Lung (tissue), 12 donors: ENCODE results near the gene NCOA7. TPM values are rescaled to one million over a fixed set of nuclear protein-coding genes. Genes with fewer than 3 reads are reported as not detected.
A peak's percentile ranks its signal among the peaks of the same experiment; 100 is the strongest.

Source experiments
- ATAC-seq: fragments of 200-7000 bp; cut with Tn5 transposase; one replicate; pipeline ENCODE4 v1.9.1; 2020; ENCODE audit warnings: moderate number of reproducible peaks; ENCODE audit not compliant: insufficient read depth, low FRiP score
- DNase-seq, 3 donors: peaks; one replicate each; pipeline ENCODE4 v3.0.0-alpha.2; 2013 to 2017
- H3K27ac ChIP-seq, 2 donors: one replicate each; pipeline ENCODE4 v1.5.1; 2013; ENCODE audit warnings: mild to moderate bottlenecking in 2 of 2, moderate library complexity in 2 of 2, control low read depth in 1 of 2, inconsistent platforms in 1 of 2, low read depth in 1 of 2, low read length in 1 of 2
- H3K27me3 ChIP-seq, 3 donors: one replicate each; pipeline ENCODE4 v1.5.1; 2013; ENCODE audit warnings: low read length in 2 of 3; ENCODE audit not compliant: control insufficient read depth in 3 of 3, insufficient read depth in 3 of 3
- H3K36me3 ChIP-seq, 4 donors: one replicate each; pipeline ENCODE4 v1.5.1; 2013; ENCODE audit warnings: low read length in 4 of 4, mild to moderate bottlenecking in 1 of 4, moderate library complexity in 1 of 4; ENCODE audit not compliant: control insufficient read depth in 4 of 4, insufficient read depth in 4 of 4
- H3K4me1 ChIP-seq, 5 donors: one replicate each; pipeline ENCODE4 v1.5.1; 2013; ENCODE audit warnings: low read length in 5 of 5, mild to moderate bottlenecking in 2 of 5, moderate library complexity in 1 of 5; ENCODE audit not compliant: control insufficient read depth in 5 of 5, insufficient read depth in 5 of 5
- H3K4me3 ChIP-seq: one replicate; pipeline ENCODE4 v1.5.1; 2013; ENCODE audit warnings: mild to moderate bottlenecking, control low read depth, moderate library complexity
- H3K9ac ChIP-seq, 2 donors: one replicate each; pipeline ENCODE4 v1.5.1; 2013; ENCODE audit warnings: low read length in 2 of 2, control low read depth in 1 of 2; ENCODE audit not compliant: insufficient read depth in 1 of 2
- H3K9me3 ChIP-seq, 4 donors: one replicate each; pipeline ENCODE4 v1.5.1; 2013; ENCODE audit warnings: low read length in 3 of 4, mild to moderate bottlenecking in 1 of 4, moderate library complexity in 1 of 4; ENCODE audit not compliant: control insufficient read depth in 4 of 4, insufficient read depth in 3 of 4
- CTCF ChIP-seq: IDR thresholded peaks from 2 replicates; pipeline ENCODE4 v1.5.1; 2012; ENCODE audit warnings: mild to moderate bottlenecking; ENCODE audit errors: control extremely low read depth, extremely low read depth
- WGBS, 2 donors: extraction: QIAGEN DNeasy Blood & Tissue Kit; methylation state at CpG; one replicate each; pipeline ENCODE4 v1.1.7; 2013; 5-methylcytosine and 5-hydroxymethylcytosine counted together
- polyA plus RNA-seq, 2 donors: library from polyadenylated mRNA; stranded (reverse); fragments of 200-250 nt; gene quantifications; one replicate each; pipeline ENCODE4 v1.2.1, GENCODE V29; 2013
- total RNA-seq, 2 donors: library from RNA; depleted of rRNA in 1 of 2; stranded (reverse); fragments of >200 nt in 1 of 2; gene quantifications; one replicate each; pipeline ENCODE4 v1.2.1, GENCODE V29; 2014 to 2021
- donor health status: control.
- donor health status: control.
- donor health status: Bipolar disorder and iron deficiency.
- donor health status: healthy.
- donor health status: DM: yes; HTN: yes; CAD: no.

The NCOA7 gene
- total and polyA plus RNA-seq, 4 donors, result 28.9 to 81.4 (median 57.2) TPM

- no peak for TF ChIP-seq CTCF
- Histone ChIP-seq H3K9me3 (no peaks in the 10 kb centered on the region), H3K27me3 (no peaks in the 10 kb centered on the region), H3K27ac (no peak overlapping the region), H3K36me3 (no peaks in the 10 kb centered on the region), H3K4me3 (no peak overlapping the region), H3K9ac (peak overlapping the region in 1 of 2 donors; percentile 38), H3K4me1 (peaks cover 0 to 17% (median 5%) of the 10 kb centered on the region in 5 donors)
- ATAC-seq, result no peak
- 45 to 46% methylated on average over 5 of the region's 5 CpGs for WGBS, 2 donors
- DNase-seq, result no peak
Measured at GRCh38 chr6:125955973-125956372, 165.2 kb downstream of the NCOA7 start.

DNA sequence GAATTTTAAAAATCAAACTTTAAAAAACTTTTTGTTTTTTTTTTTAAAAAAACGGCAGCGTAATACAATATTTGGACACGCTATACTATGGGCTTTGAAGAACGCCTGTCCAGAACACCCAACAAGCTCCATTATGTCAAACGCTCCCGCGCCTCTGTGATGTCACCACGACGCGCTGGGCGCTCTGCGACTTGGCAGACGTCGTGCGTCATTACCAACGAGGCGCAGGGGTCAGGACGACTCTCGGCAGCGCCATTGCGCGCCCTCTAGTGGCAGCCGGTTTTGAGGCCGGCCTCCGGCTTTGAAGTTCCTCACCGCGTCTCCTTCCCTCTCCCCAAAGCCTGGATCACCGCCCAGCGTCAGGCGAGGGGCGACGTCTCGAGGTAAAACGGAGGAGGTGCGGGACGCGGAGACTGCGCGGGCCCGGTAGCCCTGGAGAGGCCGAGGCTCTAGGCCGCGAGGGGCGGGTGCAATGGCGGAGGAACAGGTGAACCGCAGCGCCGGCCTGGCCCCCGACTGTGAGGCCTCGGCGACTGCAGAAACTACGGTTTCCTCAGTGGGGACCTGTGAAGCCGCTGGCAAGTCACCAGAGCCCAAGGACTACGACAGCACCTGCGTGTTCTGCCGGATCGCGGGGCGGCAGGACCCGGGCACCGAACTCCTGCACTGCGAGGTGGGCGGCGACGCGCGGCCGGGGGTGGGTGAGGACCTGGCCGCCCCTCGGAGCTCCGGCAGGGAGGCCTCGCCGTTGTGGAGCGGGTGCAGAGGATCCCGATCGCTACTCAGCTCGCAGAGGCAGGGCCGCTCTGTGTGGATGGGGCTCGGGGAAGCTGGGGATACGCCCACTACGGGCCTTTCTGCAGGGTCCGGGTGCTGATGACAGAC lies 166.0 kb downstream of the NCOA7 start, which contains the start of gene HINT3:
TSS of gene HINT3 (plus strand) at position 265 of the 885 bp plus-strand sequence. CDS start at position 473, 208 bp downstream.
- peak; percentile 92 for TF ChIP-seq CTCF

DNA sequence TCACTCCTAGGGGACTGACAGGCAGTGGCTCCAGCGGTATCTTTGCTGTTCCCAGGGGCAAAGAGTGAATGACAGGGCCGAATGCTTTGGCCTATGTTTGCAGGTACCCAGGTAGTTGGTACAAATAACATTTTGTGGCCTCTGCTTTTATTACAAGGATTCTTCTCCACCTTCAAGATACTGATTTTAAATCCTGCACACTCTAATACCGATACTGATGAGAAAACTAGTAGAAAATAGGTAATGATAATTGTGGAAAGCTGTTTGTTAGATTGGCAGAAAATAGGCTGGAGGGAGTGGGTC lies 166.6 kb downstream of the NCOA7 start:
- H3K27ac ChIP-seq, result peak overlapping the region; percentile 93 to 99
- H3K4me1 ChIP-seq, result peaks cover 0 to 17% (median 5%) of the 10 kb centered on the region in 5 donors
- DNase-seq, result no peak
- TF ChIP-seq CTCF, result no peak
- ATAC-seq, result no peak
- no peaks in the 10 kb centered on the region for H3K36me3 ChIP-seq
- no peaks in the 10 kb centered on the region for H3K9me3 ChIP-seq
- H3K9ac ChIP-seq, result peak overlapping the region; percentile 87 to 94
- no peaks in the 10 kb centered on the region for H3K27me3 ChIP-seq
- 2% methylated on average over 3 of the region's 3 CpGs for WGBS, 2 donors
- peak overlapping the region; percentile 79 for H3K4me3 ChIP-seq

More for the DNA sequence above, 166.0 kb downstream of the NCOA7 start, which contains the start of gene HINT3:
- H3K27me3 ChIP-seq, result no peaks in the 10 kb centered on the region
- no peaks in the 10 kb centered on the region for H3K36me3 ChIP-seq
- H3K27ac ChIP-seq, result peak within 1 kb of the TSS; percentile 93 to 99
- 0 to 1% methylated on average over 78 to 82 of the region's 82 CpGs for WGBS, 2 donors
- peak; percentile 92 for ATAC-seq
- H3K4me3 ChIP-seq, result peak within 1 kb of the TSS; percentile 79
- peak within 1 kb of the TSS; percentile 87 to 94 for H3K9ac ChIP-seq
- DNase-seq, result peak; percentile 98 to 99 (median 98)
- H3K9me3 ChIP-seq, result no peaks in the 10 kb centered on the region
- peaks cover 0 to 17% (median 5%) of the 10 kb centered on the region in 5 donors for H3K4me1 ChIP-seq
